IMR-90 (cell line): ENCODE measurements around the gene SLC4A8. TPM values are rescaled to one million over a fixed set of nuclear protein-coding genes. Genes with fewer than 3 reads are reported as not detected.
"Not testable (repeated sequence)": the region's sequence is repeated elsewhere in the genome, so short reads cannot be mapped to it uniquely, and the experiment has no call there.

ENCODE experiments used
- ATAC-seq: fragments of 200-7000 bp; cut with Tn5 transposase; 2 replicates; pipeline ENCODE4 v1.9.1; 2020; ENCODE audit warnings: low read depth, mild to moderate bottlenecking, moderate library complexity
- BruUV-seq: library from RNA; stranded (reverse); fragments of 400-500 nt; replicated peaks from 2 replicates; lab custom pipeline; 2021; lab: Mats Ljungman, UMichigan
- CTCF ChIA-PET: fragments of 300-600 bp; formaldehyde crosslinking; extraction: SDS; loops from one replicate; lab custom pipeline; 2021; ENCODE audit warnings: antibody characterized with exemption; lab: Yijun Ruan, JAX
- POLR2A ChIA-PET: fragments of 300-600 bp; sonication (Branson Sonifier 250); formaldehyde crosslinking; loops from one replicate; lab custom pipeline; 2022; ENCODE audit warnings: antibody characterized with exemption; ENCODE audit not compliant: unreplicated experiment; lab: Charles Lee
- DNase-seq: peaks from one replicate; pipeline ENCODE4 v3.0.0; 2013
- H2AFZ ChIP-seq: replicated peaks from 2 replicates; pipeline ENCODE3; 2013; ENCODE audit warnings: low read length, mild to moderate bottlenecking; ENCODE audit not compliant: poor library complexity
- H2AK5ac ChIP-seq: 2 replicates; pipeline ENCODE4 v1.6.1; 2013; ENCODE audit warnings: low read depth, low read length, inconsistent platforms
- H2AK9ac ChIP-seq: replicated peaks from 2 replicates; pipeline ENCODE3; 2013; ENCODE audit warnings: mild to moderate bottlenecking, low read depth, low read length, moderate library complexity; ENCODE audit not compliant: poor library complexity
- H2BK120ac ChIP-seq: 2 replicates; pipeline ENCODE4 v1.6.1; 2013; ENCODE audit warnings: low read depth, low read length, inconsistent platforms
- H2BK15ac ChIP-seq: 3 replicates; pipeline ENCODE4 v1.6.1; 2013; ENCODE audit warnings: low read depth, low read length, inconsistent platforms
- H2BK20ac ChIP-seq: 2 replicates; pipeline ENCODE4 v1.6.1; 2013; ENCODE audit warnings: low read depth, mild to moderate bottlenecking, inconsistent platforms, low read length, moderate library complexity
- H2BK5ac ChIP-seq: 2 replicates; pipeline ENCODE4 v1.6.1; 2013; ENCODE audit warnings: mild to moderate bottlenecking, low read depth, low read length, inconsistent platforms; ENCODE audit not compliant: poor library complexity, severe bottlenecking
- H3K14ac ChIP-seq: replicated peaks from 2 replicates; pipeline ENCODE4 v1.6.1; 2013; ENCODE audit warnings: low read depth, low read length, inconsistent platforms
- H3K18ac ChIP-seq: 2 replicates; pipeline ENCODE4 v1.6.1; 2013; ENCODE audit warnings: low read depth, low read length, control low read depth
- H3K23ac ChIP-seq: 2 replicates; pipeline ENCODE4 v1.6.1; 2013; ENCODE audit warnings: low read depth, low read length, inconsistent platforms
- H3K27ac ChIP-seq: 2 replicates; pipeline ENCODE4 v1.5.1; 2013; ENCODE audit warnings: mild to moderate bottlenecking, control low read depth, low read length; ENCODE audit not compliant: insufficient read depth
- H3K27me3 ChIP-seq: 2 replicates; pipeline ENCODE4 v1.6.1; 2013; ENCODE audit warnings: low read length; ENCODE audit not compliant: control insufficient read depth, insufficient read depth
- H3K36me3 ChIP-seq: 2 replicates; pipeline ENCODE4 v1.6.1; 2013; ENCODE audit warnings: low read length, mixed read lengths; ENCODE audit not compliant: control insufficient read depth, insufficient read depth
- H3K4ac ChIP-seq: 2 replicates; pipeline ENCODE4 v1.6.1; 2013; ENCODE audit warnings: low read depth, low read length, inconsistent platforms
- H3K4me1 ChIP-seq: 2 replicates; pipeline ENCODE4 v1.6.1; 2013; ENCODE audit warnings: low read length, mixed read lengths; ENCODE audit not compliant: control insufficient read depth, insufficient read depth
- H3K4me2 ChIP-seq: 2 replicates; pipeline ENCODE4 v1.6.1; 2013; ENCODE audit warnings: low read depth, mild to moderate bottlenecking, control low read depth, low read length, moderate library complexity
- H3K4me3 ChIP-seq: 2 replicates; pipeline ENCODE4 v1.5.1; 2013; ENCODE audit warnings: low read depth, mild to moderate bottlenecking, control low read depth, low read length, moderate library complexity; ENCODE audit not compliant: insufficient read depth
- H3K56ac ChIP-seq: 2 replicates; pipeline ENCODE4 v1.6.1; 2013; ENCODE audit warnings: low read length, inconsistent platforms; ENCODE audit not compliant: insufficient read depth; ENCODE audit errors: extremely low read depth
- H3K79me1 ChIP-seq, 2 experiments: 2 replicates each; pipeline ENCODE4 v1.6.1; 2013; ENCODE audit warnings: low read length in 2 of 2, inconsistent platforms in 1 of 2, low read depth in 1 of 2
- H3K9ac ChIP-seq: 2 replicates; pipeline ENCODE4 v1.6.1; 2013; ENCODE audit warnings: low read depth, low read length, control low read depth
- H3K9me1 ChIP-seq: 2 replicates; pipeline ENCODE4 v1.6.1; 2013; ENCODE audit warnings: low read length, inconsistent platforms; ENCODE audit not compliant: insufficient read depth
- H3K9me3 ChIP-seq: 2 replicates; pipeline ENCODE4 v1.6.1; 2013; ENCODE audit warnings: low read length; ENCODE audit not compliant: control insufficient read depth, insufficient read depth
- H4K20me1 ChIP-seq: 2 replicates; pipeline ENCODE4 v1.6.1; 2013; ENCODE audit warnings: low read length, inconsistent platforms; ENCODE audit not compliant: insufficient read depth
- H4K5ac ChIP-seq: 2 replicates; pipeline ENCODE4 v1.6.1; 2013; ENCODE audit warnings: mild to moderate bottlenecking, low read depth, low read length, control low read depth
- H4K8ac ChIP-seq, 2 experiments: 2 replicates each; pipeline ENCODE4 v1.6.1; 2013; ENCODE audit warnings: low read depth in 2 of 2, low read length in 2 of 2, control low read depth in 1 of 2, inconsistent platforms in 1 of 2
- H4K91ac ChIP-seq: 2 replicates; pipeline ENCODE4 v1.6.1; 2013; ENCODE audit warnings: low read depth, low read length, inconsistent platforms; ENCODE audit not compliant: insufficient read depth
- CEBPB ChIP-seq: IDR thresholded peaks from 2 replicates; pipeline ENCODE4 v1.6.1; 2012; ENCODE audit warnings: low read depth, low read length, improper control_type of control experiment
- WGBS, 2 experiments: methylation state at CpG; one replicate each; pipeline versions ENCODE4 v1.1.5 to v1.1.7; 2013; ENCODE audit warnings: missing lambda C conversion rate in 2 of 2; ENCODE audit not compliant: insufficient read length in 1 of 2; ENCODE audit errors: extremely low coverage in 2 of 2; 5-methylcytosine and 5-hydroxymethylcytosine counted together
- dilution Hi-C: fragments of 300-500 bp; cut with HindIII; formaldehyde crosslinking; loops from one replicate; pipeline ENCODE4 v1.14.3; 2018; ENCODE audit warnings: low sequenced_read_pairs; ENCODE audit not compliant: unreplicated experiment
- in situ Hi-C: fragments of 300-500 bp; cut with MboI; formaldehyde crosslinking; loops from 3 replicates; pipeline ENCODE4 v1.14.3; 2019; ENCODE audit warnings: low sequenced_read_pairs, inconsistent platforms, mixed read lengths
- intact Hi-C: fragments of 100-400 bp; cut with micrococcal nuclease; formaldehyde crosslinking; loops from 2 replicates; pipeline ENCODE4 v1.10.0; 2022
- polyA plus RNA-seq, 3 experiments: library from polyadenylated mRNA; depleted of rRNA; stranded (reverse); fragments of >200 nt; gene quantifications; 2 replicates each; pipeline ENCODE4 v1.2.3, GENCODE V29; 2012; ENCODE audit warnings: low replicate concordance in 1 of 3
- total RNA-seq: library from RNA; depleted of rRNA; stranded (reverse); fragments of >200 nt; gene quantifications from 2 replicates; pipeline ENCODE4 v1.2.3, GENCODE V29; 2012

SLC4A8 gene
- total and polyA plus RNA-seq, 2 of the 4 experiments (the other 2 are of a cell fraction), result 3.1 to 5.2 TPM

GRCh38 chr12:51515037-51515436, 90.4 kb downstream of the SLC4A8 start:
- H4K20me1 ChIP-seq, H3K79me1 ChIP-seq, H3K14ac ChIP-seq, H2AK9ac ChIP-seq, BruUV-seq, H3K9me3 ChIP-seq, H4K91ac ChIP-seq, H3K4ac ChIP-seq, dilution Hi-C loops, H3K36me3 ChIP-seq, H3K23ac ChIP-seq, H2AK5ac ChIP-seq, H3K4me2 ChIP-seq, DNase-seq, H3K27ac ChIP-seq, H2AFZ ChIP-seq, H2BK5ac ChIP-seq, CTCF ChIA-PET, H2BK120ac ChIP-seq, H3K18ac ChIP-seq, in situ Hi-C loops, H3K4me3 ChIP-seq, H3K9me1 ChIP-seq, POLR2A ChIA-PET, H3K56ac ChIP-seq, intact Hi-C loops, H4K8ac ChIP-seq, H2BK20ac ChIP-seq, H2BK15ac ChIP-seq, H4K5ac ChIP-seq, H3K9ac ChIP-seq, H3K27me3 ChIP-seq, ATAC-seq, H3K4me1 ChIP-seq: not testable (repeated sequence)
- peak; percentile 61; the same call in 1 of the 2 replicates for TF ChIP-seq CEBPB
- WGBS, 2 experiments, result no CpG with 5 or more reads among the region's 4 CpGs
